Mesendoderm (in vitro differentiated cells): ENCODE results near the gene UGT1A9.

Source experiments
- DNase-seq: peaks from one replicate; pipeline ENCODE4 v3.0.0; 2013
- H2AK5ac ChIP-seq: 2 replicates; pipeline ENCODE4 v1.6.1; 2013; ENCODE audit warnings: low read length, inconsistent platforms
- H2BK120ac ChIP-seq: 2 replicates; pipeline ENCODE4 v1.6.1; 2013; ENCODE audit warnings: low read depth, mild to moderate bottlenecking, low read length, moderate library complexity, mixed read lengths
- H2BK15ac ChIP-seq: replicated peaks from 2 replicates; pipeline ENCODE4 v1.6.1; 2013; ENCODE audit warnings: low read depth, mild to moderate bottlenecking, moderate library complexity
- H2BK5ac ChIP-seq: 2 replicates; pipeline ENCODE4 v1.6.1; 2013; ENCODE audit warnings: low read length, inconsistent platforms
- H3K18ac ChIP-seq: 2 replicates; pipeline ENCODE4 v1.6.1; 2013; ENCODE audit warnings: mild to moderate bottlenecking, low read length, mixed read lengths
- H3K23ac ChIP-seq: one replicate; pipeline ENCODE4 v1.6.1; 2013; ENCODE audit warnings: low read length
- H3K27ac ChIP-seq: 2 replicates; pipeline ENCODE4 v1.5.1; 2013; ENCODE audit warnings: low read depth, mild to moderate bottlenecking, inconsistent platforms, low read length, moderate library complexity
- H3K27me3 ChIP-seq: 2 replicates; pipeline ENCODE4 v1.6.1; 2013; ENCODE audit warnings: low read length, control low read depth, mild to moderate bottlenecking, inconsistent platforms; ENCODE audit not compliant: insufficient read depth, poor library complexity
- H3K36me3 ChIP-seq: 2 replicates; pipeline ENCODE4 v1.6.1; 2013; ENCODE audit warnings: low read length, inconsistent platforms; ENCODE audit not compliant: control insufficient read depth, insufficient read depth
- H3K4ac ChIP-seq: one replicate; pipeline ENCODE4 v1.6.1; 2013; ENCODE audit warnings: low read depth, mild to moderate bottlenecking, low read length, moderate library complexity
- H3K4me1 ChIP-seq: 2 replicates; pipeline ENCODE4 v1.6.1; 2013; ENCODE audit warnings: low read depth, low read length, inconsistent platforms; ENCODE audit not compliant: control insufficient read depth
- H3K4me2 ChIP-seq: 2 replicates; pipeline ENCODE4 v1.6.1; 2013; ENCODE audit warnings: low read length
- H3K4me3 ChIP-seq: 2 replicates; pipeline ENCODE4 v1.5.1; 2013; ENCODE audit warnings: mild to moderate bottlenecking, low read length
- H3K56ac ChIP-seq: one replicate; pipeline ENCODE4 v1.6.1; 2013; ENCODE audit warnings: low read length
- H3K79me1 ChIP-seq: 2 replicates; pipeline ENCODE4 v1.6.1; 2013; ENCODE audit warnings: low read length, inconsistent platforms
- H3K79me2 ChIP-seq: 2 replicates; pipeline ENCODE4 v1.6.1; 2013; ENCODE audit warnings: mild to moderate bottlenecking, low read length; ENCODE audit not compliant: control insufficient read depth, insufficient read depth
- H3K9ac ChIP-seq: 2 replicates; pipeline ENCODE4 v1.6.1; 2013; ENCODE audit warnings: low read length, inconsistent platforms
- H4K5ac ChIP-seq: one replicate; pipeline ENCODE4 v1.6.1; 2013; ENCODE audit warnings: low read length
- H4K8ac ChIP-seq: one replicate; pipeline ENCODE4 v1.6.1; 2013; ENCODE audit warnings: low read depth, mild to moderate bottlenecking, control low read depth, low read length, moderate library complexity
- WGBS: extraction: QIAGEN DNeasy Blood & Tissue Kit; methylation state at CpG from one replicate; pipeline ENCODE4 v1.1.7; 2013; ENCODE audit warnings: low lambda C conversion rate, missing lambda C conversion rate; ENCODE audit not compliant: insufficient coverage; ENCODE audit errors: extremely low coverage; 5-methylcytosine and 5-hydroxymethylcytosine counted together

Gene UGT1A9

GRCh38 chr2:233681521-233682099, 9.9 kb downstream of the UGT1A9 start, which contains the start of gene UGT1A7:
Gene UGT1A7, plus strand, starts transcription at chr2:233681901. Its CDS starts 37 bp downstream, at chr2:233681938.
- Histone ChIP-seq H2BK5ac (no peak within 1 kb of the TSS), H2BK15ac (no peak within 1 kb of the TSS), H2BK120ac (no peak within 1 kb of the TSS), H3K4me3 (no peak within 1 kb of the TSS), H3K23ac (no peak within 1 kb of the TSS), H3K36me3 (no peaks in the 10 kb centered on the region), H3K79me1 (no peaks in the 10 kb centered on the region), H3K18ac (no peak within 1 kb of the TSS), H4K8ac (no peak within 1 kb of the TSS), H3K4me2 (no peak within 1 kb of the TSS), H3K56ac (no peak within 1 kb of the TSS), H4K5ac (no peak within 1 kb of the TSS), H3K9ac (no peak within 1 kb of the TSS), H2AK5ac (no peak within 1 kb of the TSS), H3K4me1 (no peaks in the 10 kb centered on the region), H3K4ac (no peak within 1 kb of the TSS), H3K27ac (no peak within 1 kb of the TSS), H3K27me3 (no peaks in the 10 kb centered on the region), H3K79me2 (no peaks in the 10 kb centered on the region)
- no peak for DNase-seq
- no CpG with 5 or more reads among the region's 5 CpGs for WGBS

GRCh38 chr2:233684640-233685039, 12.9 kb downstream of the UGT1A9 start:
- Histone ChIP-seq H3K9ac (no peak overlapping the region), H3K4me1 (no peaks in the 10 kb centered on the region), H2BK120ac (no peak overlapping the region), H2AK5ac (no peak overlapping the region), H3K23ac (no peak overlapping the region), H3K27ac (no peak overlapping the region), H3K27me3 (no peaks in the 10 kb centered on the region), H3K4me3 (no peak overlapping the region), H3K36me3 (no peaks in the 10 kb centered on the region), H2BK15ac (no peak overlapping the region), H3K79me2 (no peaks in the 10 kb centered on the region), H4K5ac (no peak overlapping the region), H3K79me1 (no peaks in the 10 kb centered on the region), H3K4me2 (no peak overlapping the region), H3K4ac (no peak overlapping the region), H4K8ac (no peak overlapping the region), H3K56ac (no peak overlapping the region), H2BK5ac (no peak overlapping the region), H3K18ac (no peak overlapping the region)
- no peak for DNase-seq
- WGBS = no CpG with 5 or more reads among the region's 1 CpG

GRCh38 chr2:233686928-233687327, 15.2 kb downstream of the UGT1A9 start:
- no peaks in the 10 kb centered on the region for H3K4me1 ChIP-seq
- H2BK120ac ChIP-seq = no peak overlapping the region
- no peak overlapping the region for H3K9ac ChIP-seq
- H3K4me3 ChIP-seq = no peak overlapping the region
- no peaks in the 10 kb centered on the region for H3K36me3 ChIP-seq
- H3K4me2 ChIP-seq = no peak overlapping the region
- H4K8ac ChIP-seq = no peak overlapping the region
- H3K27me3 ChIP-seq = no peaks in the 10 kb centered on the region
- no peak overlapping the region for H3K4ac ChIP-seq
- DNase-seq = no peak
- H3K56ac ChIP-seq = no peak overlapping the region
- H3K23ac ChIP-seq = no peak overlapping the region
- no peak overlapping the region for H3K27ac ChIP-seq
- H2BK5ac ChIP-seq = no peak overlapping the region
- H3K79me1 ChIP-seq = no peaks in the 10 kb centered on the region
- no peak overlapping the region for H2AK5ac ChIP-seq
- no peaks in the 10 kb centered on the region for H3K79me2 ChIP-seq
- WGBS = no CpG with 5 or more reads among the region's 5 CpGs
- H2BK15ac ChIP-seq = no peak overlapping the region
- no peak overlapping the region for H3K18ac ChIP-seq
- no peak overlapping the region for H4K5ac ChIP-seq

GRCh38 chr2:233688341-233688740, 16.6 kb downstream of the UGT1A9 start:
- no peak overlapping the region for H4K8ac ChIP-seq
- no peak overlapping the region for H2BK120ac ChIP-seq
- H3K36me3 ChIP-seq = no peaks in the 10 kb centered on the region
- H3K23ac ChIP-seq = no peak overlapping the region
- no peaks in the 10 kb centered on the region for H3K79me2 ChIP-seq
- H3K4me3 ChIP-seq = no peak overlapping the region
- no peaks in the 10 kb centered on the region for H3K27me3 ChIP-seq
- no peak overlapping the region for H3K18ac ChIP-seq
- no peak overlapping the region for H4K5ac ChIP-seq
- no peak for DNase-seq
- H3K4me2 ChIP-seq = no peak overlapping the region
- H3K4ac ChIP-seq = no peak overlapping the region
- no peak overlapping the region for H3K27ac ChIP-seq
- no peak overlapping the region for H2AK5ac ChIP-seq
- no peak overlapping the region for H3K56ac ChIP-seq
- no CpG with 5 or more reads among the region's 5 CpGs for WGBS
- H2BK5ac ChIP-seq = no peak overlapping the region
- no peaks in the 10 kb centered on the region for H3K4me1 ChIP-seq
- no peaks in the 10 kb centered on the region for H3K79me1 ChIP-seq
- no peak overlapping the region for H2BK15ac ChIP-seq
- H3K9ac ChIP-seq = no peak overlapping the region

- no peak overlapping the region for H4K5ac ChIP-seq
- no peak overlapping the region for H2BK15ac ChIP-seq
- H2BK120ac ChIP-seq = no peak overlapping the region
- H3K4me3 ChIP-seq = no peak overlapping the region
- no peaks in the 10 kb centered on the region for H3K27me3 ChIP-seq
- no peak overlapping the region for H3K56ac ChIP-seq
- no peak overlapping the region for H3K9ac ChIP-seq
- H3K27ac ChIP-seq = no peak overlapping the region
- no peak overlapping the region for H4K8ac ChIP-seq
- no peak overlapping the region for H2BK5ac ChIP-seq
- no peaks in the 10 kb centered on the region for H3K4me1 ChIP-seq
- H3K18ac ChIP-seq = no peak overlapping the region
- no peaks in the 10 kb centered on the region for H3K79me1 ChIP-seq
- no peak overlapping the region for H3K4ac ChIP-seq
- no peak overlapping the region for H2AK5ac ChIP-seq
- H3K36me3 ChIP-seq = no peaks in the 10 kb centered on the region
- no peak for DNase-seq
- H3K79me2 ChIP-seq = no peaks in the 10 kb centered on the region
- H3K4me2 ChIP-seq = no peak overlapping the region
- H3K23ac ChIP-seq = no peak overlapping the region
Measured at GRCh38 chr2:233689031-233689430, 17.3 kb downstream of the UGT1A9 start.

GRCh38 chr2:233689501-233689900, 17.8 kb downstream of the UGT1A9 start:
- Histone ChIP-seq H4K8ac (no peak overlapping the region), H4K5ac (no peak overlapping the region), H3K56ac (no peak overlapping the region), H3K4me1 (no peaks in the 10 kb centered on the region), H2BK15ac (no peak overlapping the region), H3K36me3 (no peaks in the 10 kb centered on the region), H3K27me3 (no peaks in the 10 kb centered on the region), H3K18ac (no peak overlapping the region), H3K23ac (no peak overlapping the region), H2AK5ac (no peak overlapping the region), H3K79me1 (no peaks in the 10 kb centered on the region), H3K4ac (no peak overlapping the region), H2BK5ac (no peak overlapping the region), H3K79me2 (no peaks in the 10 kb centered on the region), H3K9ac (no peak overlapping the region), H3K4me3 (no peak overlapping the region), H2BK120ac (no peak overlapping the region), H3K27ac (no peak overlapping the region), H3K4me2 (no peak overlapping the region)
- WGBS = no CpG with 5 or more reads among the region's 3 CpGs
- DNase-seq = no peak
